A673 (cell line): Measurements from ENCODE around the gene RAE1. TPM values are rescaled to one million over a fixed set of nuclear protein-coding genes. Genes with fewer than 3 reads are reported as not detected.

Source experiments
- BruUV-seq: library from RNA; stranded (reverse); fragments of 400-500 nt; replicated peaks from 2 replicates; lab custom pipeline; 2021; lab: Mats Ljungman, UMichigan
- CTCF ChIA-PET: fragments of 300-600 bp; sonication (Branson Sonifier 250); formaldehyde crosslinking; loops from one replicate; lab custom pipeline; 2022; ENCODE audit warnings: antibody characterized with exemption; lab: Charles Lee
- POLR2A ChIA-PET: fragments of 300-600 bp; sonication (Branson Sonifier 250); formaldehyde crosslinking; loops from one replicate; lab custom pipeline; 2022; ENCODE audit warnings: antibody characterized with exemption; ENCODE audit not compliant: low non-redundant PET; lab: Charles Lee
- DNase-seq: peaks from one replicate; pipeline ENCODE4 v3.0.0-alpha.2; 2015; ENCODE audit warnings: low spot score
- H3K27ac ChIP-seq: fragments of 200-600 bp; sonication (generic); 2 replicates; pipeline ENCODE4 v1.5.1; 2016; ENCODE audit warnings: mixed run types, low read depth, mild to moderate bottlenecking, mixed read lengths, antibody characterized with exemption, low read length; ENCODE audit not compliant: poor library complexity, severe bottlenecking
- H3K27me3 ChIP-seq: fragments of 200-600 bp; sonication (generic); replicated peaks from 2 replicates; pipeline ENCODE4 v1.6.1; 2017; ENCODE audit warnings: mixed run types, low read depth, mild to moderate bottlenecking, mixed read lengths, antibody characterized with exemption, low read length; ENCODE audit not compliant: insufficient read depth, poor library complexity
- H3K36me3 ChIP-seq: fragments of 200-600 bp; sonication (generic); 2 replicates; pipeline ENCODE4 v1.6.1; 2016; ENCODE audit warnings: mixed run types, mild to moderate bottlenecking, mixed read lengths, antibody characterized with exemption, low read length; ENCODE audit not compliant: insufficient read depth, poor library complexity, severe bottlenecking
- H3K4me1 ChIP-seq: fragments of 200-600 bp; sonication (generic); 2 replicates; pipeline ENCODE4 v1.6.1; 2017; ENCODE audit warnings: mixed run types, mild to moderate bottlenecking, mixed read lengths, antibody characterized with exemption, low read length; ENCODE audit not compliant: insufficient read depth, poor library complexity, severe bottlenecking
- H3K4me3 ChIP-seq: fragments of 200-600 bp; sonication (generic); 2 replicates; pipeline ENCODE4 v1.5.1; 2016; ENCODE audit warnings: low read depth, mixed run types, mild to moderate bottlenecking, mixed read lengths, low read length; ENCODE audit not compliant: poor library complexity, severe bottlenecking
- H3K9me3 ChIP-seq: fragments of 200-600 bp; sonication (generic); 2 replicates; pipeline ENCODE4 v1.6.1; 2016; ENCODE audit warnings: mixed run types, low read depth, mild to moderate bottlenecking, mixed read lengths, antibody characterized with exemption, low read length; ENCODE audit not compliant: poor library complexity, severe bottlenecking
- CTCF ChIP-seq: fragments of 300-800, 200-600 bp; sonication (generic); conservative IDR thresholded peaks from 2 replicates; pipeline ENCODE4 v1.5.1; 2017; ENCODE audit warnings: low read depth, mild to moderate bottlenecking, antibody characterized with exemption, low read length, moderate library complexity, mixed read lengths
- EZH2 ChIP-seq: fragments of 200-600 bp; sonication (generic); IDR thresholded peaks from 2 replicates; pipeline ENCODE4 v1.6.1; 2017; ENCODE audit warnings: borderline replicate concordance, low read depth, mild to moderate bottlenecking, mixed read lengths, antibody characterized with exemption, low read length; ENCODE audit not compliant: poor library complexity, severe bottlenecking
- intact Hi-C: fragments of 100-400 bp; cut with micrococcal nuclease; formaldehyde crosslinking; loops from one replicate; pipeline ENCODE4 v1.10.0; 2022; ENCODE audit not compliant: unreplicated experiment
- total RNA-seq: library from RNA; stranded (reverse); gene quantifications from 2 replicates; pipeline ENCODE4 v1.2.3, GENCODE V29; 2021

Gene RAE1
- total RNA-seq, 1 experiment from 2014 or later, result 70.9 TPM

GRCh38 chr20:57415771-57416170 lies 64.7 kb downstream of the RAE1 start:
- POLR2A ChIA-PET, result no interaction called here
- no TSS peak for BruUV-seq

GRCh38 chr20:57416296-57417022 lies 65.4 kb downstream of the RAE1 start:
- POLR2A ChIA-PET, result no interaction called here

More at GRCh38 chr20:57415771-57416170, 64.7 kb downstream of the RAE1 start:
- no peaks in the 10 kb centered on the region for H3K9me3 ChIP-seq
- intact Hi-C loops, result no loop called here
- CTCF ChIA-PET, result no interaction called here
- no peaks in the 10 kb centered on the region for H3K36me3 ChIP-seq
- H3K4me1 ChIP-seq, result no peaks in the 10 kb centered on the region
- H3K27me3 ChIP-seq, result no peaks in the 10 kb centered on the region
- H3K27ac ChIP-seq, result no peak overlapping the region
- no peak overlapping the region for H3K4me3 ChIP-seq
- TF ChIP-seq CTCF, result no peak
- no peak for TF ChIP-seq EZH2
- no peak for DNase-seq

GRCh38 chr20:57417051-57417689 lies 66.1 kb downstream of the RAE1 start:
- CTCF ChIA-PET, result no interaction called here
- BruUV-seq, result no TSS peak
- no peak for DNase-seq

More at GRCh38 chr20:57416296-57417022, 65.4 kb downstream of the RAE1 start:
- no peaks in the 10 kb centered on the region for H3K4me1 ChIP-seq
- H3K4me3 ChIP-seq, result no peak overlapping the region
- H3K9me3 ChIP-seq, result no peaks in the 10 kb centered on the region
- CTCF ChIA-PET, result no interaction called here
- no peaks in the 10 kb centered on the region for H3K27me3 ChIP-seq
- no TSS peak for BruUV-seq
- intact Hi-C loops, result no loop called here
- DNase-seq, result no peak
- H3K36me3 ChIP-seq, result no peaks in the 10 kb centered on the region
- H3K27ac ChIP-seq, result no peak overlapping the region
- TF ChIP-seq CTCF, result no peak
- TF ChIP-seq EZH2, result no peak

More at GRCh38 chr20:57417051-57417689, 66.1 kb downstream of the RAE1 start:
- no peak overlapping the region for H3K27ac ChIP-seq
- TF ChIP-seq EZH2 (no peak), CTCF (no peak)
- POLR2A ChIA-PET, result no interaction called here
- no peaks in the 10 kb centered on the region for H3K9me3 ChIP-seq
- no peaks in the 10 kb centered on the region for H3K4me1 ChIP-seq
- H3K36me3 ChIP-seq, result no peaks in the 10 kb centered on the region
- intact Hi-C loops, result no loop called here
- no peaks in the 10 kb centered on the region for H3K27me3 ChIP-seq
- no peak overlapping the region for H3K4me3 ChIP-seq
